Breast epithelium (tissue), 4 donors: ENCODE data around the gene GSTO2. TPM values are rescaled to one million over a fixed set of nuclear protein-coding genes. Genes with fewer than 3 reads are reported as not detected.

Source experiments
- DNase-seq, 2 donors: peaks; one replicate each; pipeline ENCODE4 v3.0.0-alpha.2; 2019; ENCODE audit warnings: low spot score in 2 of 2
- H3K27ac ChIP-seq, 2 donors: fragments of 200-600 bp; sonication (generic) in 1 of 2; one replicate each; pipeline ENCODE4 v1.5.1; 2016 to 2019; ENCODE audit warnings: mild to moderate bottlenecking in 1 of 2
- H3K27me3 ChIP-seq, 2 donors: fragments of 200-600 bp; sonication (generic) in 1 of 2; one replicate each; pipeline versions ENCODE4 v1.5.1 to v1.6.0; 2017 to 2019; ENCODE audit warnings: control low read depth in 1 of 2, mild to moderate bottlenecking in 1 of 2
- H3K36me3 ChIP-seq: fragments of 200-600 bp; one replicate; pipeline ENCODE4 v1.5.1; 2019
- H3K4me1 ChIP-seq, 2 donors: fragments of 200-600 bp; sonication (generic); one replicate each; pipeline ENCODE4 v1.5.1; 2016 to 2019; ENCODE audit warnings: control low read depth in 1 of 2
- H3K4me3 ChIP-seq, 3 donors: fragments of 200-600 bp; sonication (generic); 1 replicate in 2 of 3; 2 replicates in 1 of 3; pipeline ENCODE4 v1.5.1; 2016 to 2019; ENCODE audit warnings: mild to moderate bottlenecking in 3 of 3, moderate library complexity in 2 of 3
- H3K9me3 ChIP-seq, 2 donors: fragments of 200-600 bp; sonication (generic) in 1 of 2; one replicate each; pipeline ENCODE4 v1.5.1; 2016 to 2019; ENCODE audit warnings: control low read depth in 1 of 2
- CTCF ChIP-seq, 3 donors: fragments of 450-650 bp; IDR thresholded peaks; one replicate each; pipeline ENCODE4 v1.5.1; 2016 to 2017; ENCODE audit warnings: antibody characterized with exemption in 3 of 3, mild to moderate bottlenecking in 3 of 3, moderate library complexity in 3 of 3
- POLR2A ChIP-seq: fragments of 450-650 bp; IDR thresholded peaks from one replicate; pipeline ENCODE4 v1.6.1; 2016; ENCODE audit warnings: antibody characterized with exemption, mild to moderate bottlenecking, moderate library complexity
- POLR2AphosphoS5 ChIP-seq, 3 donors: sonication (generic); formaldehyde crosslinking; IDR thresholded peaks; one replicate each; pipeline ENCODE4 v1.6.1; 2017; ENCODE audit warnings: antibody characterized with exemption in 3 of 3
- intact Hi-C: fragments of 100-400 bp; cut with DNase I; formaldehyde crosslinking; loops from one replicate; pipeline ENCODE4 v1.15.1; 2023; ENCODE audit warnings: low total_unique reads
- total RNA-seq, 3 donors: library from RNA; depleted of rRNA; stranded (reverse); fragments of >200 nt; gene quantifications; one replicate each; pipeline ENCODE4 v1.1.0, GENCODE V29; 2016

The GSTO2 gene
- total RNA-seq, 3 donors from 2014 or later: 0.48 to 22.5 (median 14.1) TPM

GRCh38 chr10:104301907-104302690 lies 33.1 kb downstream of the GSTO2 start:
- intact Hi-C loops: no loop called here
- TF ChIP-seq POLR2A: no peak
- no peak for TF ChIP-seq POLR2AphosphoS5 (IDR thresholded peaks at IDR 0.05)
- no peak for TF ChIP-seq CTCF (IDR thresholded peaks at IDR 0.05)
- no peak for DNase-seq

GRCh38 chr10:104303594-104304355 lies 34.8 kb downstream of the GSTO2 start:
- no peak overlapping the region for H3K4me3 ChIP-seq
- no peak for DNase-seq
- intact Hi-C loops: no loop called here
- no peak overlapping the region for H3K27ac ChIP-seq
- H3K9me3 ChIP-seq: no peaks in the 10 kb centered on the region
- no peaks in the 10 kb centered on the region for H3K36me3 ChIP-seq
- TF ChIP-seq POLR2AphosphoS5 (IDR thresholded peaks at IDR 0.05): no peak
- TF ChIP-seq CTCF (IDR thresholded peaks at IDR 0.05): no peak
- TF ChIP-seq POLR2A: no peak
- no peaks in the 10 kb centered on the region for H3K27me3 ChIP-seq
- peaks cover 7 to 9% of the 10 kb centered on the region in 2 donors for H3K4me1 ChIP-seq

More at GRCh38 chr10:104301907-104302690, 33.1 kb downstream of the GSTO2 start:
- no peaks in the 10 kb centered on the region for H3K27me3 ChIP-seq
- H3K4me3 ChIP-seq: no peak overlapping the region
- H3K27ac ChIP-seq: no peak overlapping the region
- H3K9me3 ChIP-seq: no peaks in the 10 kb centered on the region
- H3K36me3 ChIP-seq: no peaks in the 10 kb centered on the region
- H3K4me1 ChIP-seq: peaks cover 7 to 9% of the 10 kb centered on the region in 2 donors

GRCh38 chr10:104304356-104304745 lies 35.4 kb downstream of the GSTO2 start:
- no peaks in the 10 kb centered on the region for H3K9me3 ChIP-seq
- H3K4me1 ChIP-seq: peaks cover 7 to 9% of the 10 kb centered on the region in 2 donors
- H3K27ac ChIP-seq: no peak overlapping the region
- TF ChIP-seq CTCF (IDR thresholded peaks at IDR 0.05) (no peak), POLR2A (no peak), POLR2AphosphoS5 (IDR thresholded peaks at IDR 0.05) (no peak)
- H3K4me3 ChIP-seq: no peak overlapping the region
- intact Hi-C loops: no loop called here
- DNase-seq: no peak
- no peaks in the 10 kb centered on the region for H3K27me3 ChIP-seq
- H3K36me3 ChIP-seq: no peaks in the 10 kb centered on the region

GRCh38 chr10:104304927-104305326 lies 35.9 kb downstream of the GSTO2 start:
- peak overlapping the region in 1 of 2 donors; percentile 7 for H3K27ac ChIP-seq
- no peaks in the 10 kb centered on the region for H3K27me3 ChIP-seq
- intact Hi-C loops: loop anchor here (5.0 kb wide), 1 partner anchor 42 kb away; no protein-coding TSS in a partner anchor
- H3K4me3 ChIP-seq: no peak overlapping the region
- no peaks in the 10 kb centered on the region for H3K9me3 ChIP-seq
- peaks cover 7 to 9% of the 10 kb centered on the region in 2 donors for H3K4me1 ChIP-seq
- no peak for TF ChIP-seq POLR2A
- TF ChIP-seq CTCF (IDR thresholded peaks at IDR 0.05): no peak
- no peak for TF ChIP-seq POLR2AphosphoS5 (IDR thresholded peaks at IDR 0.05)
- DNase-seq: no peak
- H3K36me3 ChIP-seq: no peaks in the 10 kb centered on the region

- Histone ChIP-seq H3K27me3 (no peaks in the 10 kb centered on the region), H3K27ac (peak overlapping the region in 1 of 2 donors; percentile 2), H3K4me3 (no peak overlapping the region), H3K9me3 (no peaks in the 10 kb centered on the region), H3K4me1 (no peaks in the 10 kb centered on the region), H3K36me3 (no peaks in the 10 kb centered on the region)
- no peak for DNase-seq
- no peak for TF ChIP-seq POLR2AphosphoS5 (IDR thresholded peaks at IDR 0.05)
- no peak for TF ChIP-seq POLR2A
- TF ChIP-seq CTCF (IDR thresholded peaks at IDR 0.05): no peak
- intact Hi-C loops: loop anchor here (5.0 kb wide), 1 partner anchor 40 kb away; no protein-coding TSS in a partner anchor
Measured at GRCh38 chr10:104306897-104307296, 37.9 kb downstream of the GSTO2 start.
